Measurements from ENCODE around the gene ZWILCH.

GRCh38 chr15:66594836-66595235 lies 89.7 kb downstream of the ZWILCH start:
- no peak for TF ChIP-seq EZH2 (IDR thresholded peaks at IDR 0.05; ENCODE audit: insufficient read depth, low read length)
- TF ChIP-seq CTCF (IDR thresholded peaks at IDR 0.05; ENCODE audit: insufficient read depth, low read depth, low read length): no peak

Measured in astrocyte (in vitro differentiated cells and primary cell).